ENCODE measurements around the gene FAM9C.

Gene FAM9C

GRCh38 chrX:13067773-13068172 is 23.4 kb upstream of the FAM9C start:
- POLR2A ChIA-PET = interaction anchor here (0.7 kb wide), 1 partner anchor 89 kb away, joined by 4 read pairs; no protein-coding TSS in a partner anchor
- H3K4me3 ChIP-seq (ENCODE audit: low read depth, low read length) = no peak overlapping the region
- no peaks in the 10 kb centered on the region for H3K4me1 ChIP-seq (ENCODE audit: control insufficient read depth, insufficient read depth, low read length)
- no peaks in the 10 kb centered on the region for H3K36me3 ChIP-seq (ENCODE audit: control insufficient read depth in 2 of 2, insufficient read depth in 1 of 2, low read length in 2 of 2)
- no peaks in the 10 kb centered on the region for H3K9me3 ChIP-seq (ENCODE audit: control insufficient read depth, insufficient read depth, low read depth, low read length)
- CTCF ChIA-PET = interaction anchor here (0.7 to 0.9 kb wide), 2 partner anchors 83 to 194 kb away, joined by 3 read pairs; no protein-coding TSS in a partner anchor
- TF ChIP-seq ZNF776 (tag by site-specific recombination; IDR thresholded peaks at IDR 0.05; ENCODE audit: borderline replicate concordance) (no peak), ZNF138 (tag by site-specific recombination; IDR thresholded peaks at IDR 0.05; ENCODE audit: borderline replicate concordance) (no peak), ZNF704 (tag by site-specific recombination; IDR thresholded peaks at IDR 0.05) (no peak), AEBP2 (tag by site-specific recombination; IDR thresholded peaks at IDR 0.05; ENCODE audit: borderline replicate concordance) (no peak), ZNF76 (tag by site-specific recombination; IDR thresholded peaks at IDR 0.05; ENCODE audit: borderline replicate concordance, low read depth) (no peak), ZBTB48 (tag by site-specific recombination; IDR thresholded peaks at IDR 0.05) (no peak), KLF8 (tag by site-specific recombination; IDR thresholded peaks at IDR 0.05) (no peak), ZSCAN23 (tag by site-specific recombination; IDR thresholded peaks at IDR 0.05) (no peak), HOXD13 (CRISPR knock-in tag; IDR thresholded peaks at IDR 0.05; ENCODE audit: borderline replicate concordance) (no peak), ZSCAN16 (tag by site-specific recombination; IDR thresholded peaks at IDR 0.05) (no peak)
- H3K27ac ChIP-seq (ENCODE audit: extremely low read depth, low read depth, low read length) = no peak overlapping the region

GRCh38 chrX:13066391-13066790 is 22.0 kb upstream of the FAM9C start:
- ChIA-PET POLR2A (no interaction called here), CTCF (no interaction called here)
- Histone ChIP-seq H3K27ac (ENCODE audit: extremely low read depth, low read depth, low read length) (no peak overlapping the region), H3K36me3 (ENCODE audit: control insufficient read depth in 2 of 2, insufficient read depth in 1 of 2, low read length in 2 of 2) (no peaks in the 10 kb centered on the region), H3K9me3 (ENCODE audit: control insufficient read depth, insufficient read depth, low read depth, low read length) (no peaks in the 10 kb centered on the region), H3K4me1 (ENCODE audit: control insufficient read depth, insufficient read depth, low read length) (no peaks in the 10 kb centered on the region), H3K4me3 (ENCODE audit: low read depth, low read length) (no peak overlapping the region)
- no peak for TF ChIP-seq ZNF175 (tag by site-specific recombination; IDR thresholded peaks at IDR 0.05)
- no peak for TF ChIP-seq SCRT1 (tag by site-specific recombination; IDR thresholded peaks at IDR 0.05; ENCODE audit: borderline replicate concordance)
- TF ChIP-seq ZNF221 (tag by site-specific recombination; IDR thresholded peaks at IDR 0.05; ENCODE audit: borderline replicate concordance) = no peak
- TF ChIP-seq ZNF677 (tag by site-specific recombination; IDR thresholded peaks at IDR 0.05) = no peak
- no peak for TF ChIP-seq HOXD13 (CRISPR knock-in tag; IDR thresholded peaks at IDR 0.05; ENCODE audit: borderline replicate concordance)
- no peak for TF ChIP-seq AEBP2 (tag by site-specific recombination; IDR thresholded peaks at IDR 0.05; ENCODE audit: borderline replicate concordance)
- TF ChIP-seq ZBTB8A (tag by site-specific recombination; IDR thresholded peaks at IDR 0.05) = no peak
- TF ChIP-seq HOXC10 (CRISPR knock-in tag; IDR thresholded peaks at IDR 0.05) = no peak
- TF ChIP-seq ZSCAN30 (tag by site-specific recombination; IDR thresholded peaks at IDR 0.05) = no peak
- no peak for TF ChIP-seq ZNF580 (tag by site-specific recombination; IDR thresholded peaks at IDR 0.05)
- TF ChIP-seq ZNF114 (tag by site-specific recombination; IDR thresholded peaks at IDR 0.05) = no peak
- TF ChIP-seq SCRT2 (tag by site-specific recombination; IDR thresholded peaks at IDR 0.05) = no peak
- TF ChIP-seq ZNF174 (tag by site-specific recombination; IDR thresholded peaks at IDR 0.05) = no peak
- TF ChIP-seq OVOL3 (tag by site-specific recombination; IDR thresholded peaks at IDR 0.05) = no peak
- TF ChIP-seq ZNF324 (tag by site-specific recombination; IDR thresholded peaks at IDR 0.05) = no peak
- TF ChIP-seq PRDM2 (tag by site-specific recombination; IDR thresholded peaks at IDR 0.05; ENCODE audit: borderline replicate concordance) = no peak
